ENCODE data around the gene MAB21L4. TPM values are rescaled to one million over a fixed set of nuclear protein-coding genes. Genes with fewer than 3 reads are reported as not detected.

The MAB21L4 gene
- polyA plus RNA-seq, 2 of the 4 experiments (the other 2 are of a cell fraction): not detected

Other genes with a start within 250 kb of the MAB21L4 start
- gene AQP12B, start 213.3 kb downstream of the MAB21L4 start, polyA plus RNA-seq (2011; rRNA removed): not detected in 2 replicates
- gene AQP12B, start 213.3 kb downstream of the MAB21L4 start, polyA plus RNA-seq (2017; fragmentation: RNase III; extraction: RNeasy Plus Mini Kit Qiagen cat#74134 plus additional on column Dnase treatment): not detected in 3 replicates
- not detected in 2 replicates for gene AQP12A, start 204.3 kb downstream of the MAB21L4 start, polyA plus RNA-seq (2011; rRNA removed)
- not detected in 3 replicates for gene AQP12A, start 204.3 kb downstream of the MAB21L4 start, polyA plus RNA-seq (2017; fragmentation: RNase III; extraction: RNeasy Plus Mini Kit Qiagen cat#74134 plus additional on column Dnase treatment)
- gene KIF1A, start 75.9 kb downstream of the MAB21L4 start, polyA plus RNA-seq (2011; rRNA removed): 0.28 and 0.50 TPM in 2 replicates
- gene KIF1A, start 75.9 kb downstream of the MAB21L4 start, polyA plus RNA-seq (2017; fragmentation: RNase III; extraction: RNeasy Plus Mini Kit Qiagen cat#74134 plus additional on column Dnase treatment): 0.26 to 0.35 TPM (median 0.28 TPM) in 3 replicates
- gene AGXT, start 27.3 kb downstream of the MAB21L4 start, polyA plus RNA-seq (2011; rRNA removed): not detected in 2 replicates
- not detected in 3 replicates for gene AGXT, start 27.3 kb downstream of the MAB21L4 start, polyA plus RNA-seq (2017; fragmentation: RNase III; extraction: RNeasy Plus Mini Kit Qiagen cat#74134 plus additional on column Dnase treatment)
- not detected in 2 replicates for gene CROCC2, start 10.2 kb upstream of the MAB21L4 start, polyA plus RNA-seq (2011; rRNA removed)
- not detected in 3 replicates for gene CROCC2, start 10.2 kb upstream of the MAB21L4 start, polyA plus RNA-seq (2017; fragmentation: RNase III; extraction: RNeasy Plus Mini Kit Qiagen cat#74134 plus additional on column Dnase treatment)
- 0.21 and 0.34 TPM in 2 replicates for gene SNED1, start 102.5 kb upstream of the MAB21L4 start, polyA plus RNA-seq (2011; rRNA removed)
- 0.13 to 0.21 TPM (median 0.15 TPM) in 3 replicates for gene SNED1, start 102.5 kb upstream of the MAB21L4 start, polyA plus RNA-seq (2017; fragmentation: RNase III; extraction: RNeasy Plus Mini Kit Qiagen cat#74134 plus additional on column Dnase treatment)
- gene MTERF4, start 206.1 kb upstream of the MAB21L4 start, polyA plus RNA-seq (2011; rRNA removed): 41.5 and 44.9 TPM in 2 replicates
- 39.9 to 51.5 TPM (median 47.1 TPM) in 3 replicates for gene MTERF4, start 206.1 kb upstream of the MAB21L4 start, polyA plus RNA-seq (2017; fragmentation: RNase III; extraction: RNeasy Plus Mini Kit Qiagen cat#74134 plus additional on column Dnase treatment)

Measured in A549 (cell line).